Measurements from ENCODE around the gene EPHA2.
"Not testable (repeated sequence)": the region's sequence is repeated elsewhere in the genome, so short reads cannot be mapped to it uniquely, and the experiment has no call there.

The EPHA2 gene

GRCh38 chr1:16117369-16117768 lies 38.5 kb downstream of the EPHA2 start:
- no peak for DNase-seq

- DNase-seq: no peak
These were observed 39.2 kb downstream of the EPHA2 start for GRCh38 chr1:16116625-16117024.

- DNase-seq: no peak
These were observed 39.9 kb downstream of the EPHA2 start for GRCh38 chr1:16116002-16116401.

- no peak for DNase-seq
These were observed 40.3 kb downstream of the EPHA2 start for GRCh38 chr1:16115468-16115983.

DNA sequence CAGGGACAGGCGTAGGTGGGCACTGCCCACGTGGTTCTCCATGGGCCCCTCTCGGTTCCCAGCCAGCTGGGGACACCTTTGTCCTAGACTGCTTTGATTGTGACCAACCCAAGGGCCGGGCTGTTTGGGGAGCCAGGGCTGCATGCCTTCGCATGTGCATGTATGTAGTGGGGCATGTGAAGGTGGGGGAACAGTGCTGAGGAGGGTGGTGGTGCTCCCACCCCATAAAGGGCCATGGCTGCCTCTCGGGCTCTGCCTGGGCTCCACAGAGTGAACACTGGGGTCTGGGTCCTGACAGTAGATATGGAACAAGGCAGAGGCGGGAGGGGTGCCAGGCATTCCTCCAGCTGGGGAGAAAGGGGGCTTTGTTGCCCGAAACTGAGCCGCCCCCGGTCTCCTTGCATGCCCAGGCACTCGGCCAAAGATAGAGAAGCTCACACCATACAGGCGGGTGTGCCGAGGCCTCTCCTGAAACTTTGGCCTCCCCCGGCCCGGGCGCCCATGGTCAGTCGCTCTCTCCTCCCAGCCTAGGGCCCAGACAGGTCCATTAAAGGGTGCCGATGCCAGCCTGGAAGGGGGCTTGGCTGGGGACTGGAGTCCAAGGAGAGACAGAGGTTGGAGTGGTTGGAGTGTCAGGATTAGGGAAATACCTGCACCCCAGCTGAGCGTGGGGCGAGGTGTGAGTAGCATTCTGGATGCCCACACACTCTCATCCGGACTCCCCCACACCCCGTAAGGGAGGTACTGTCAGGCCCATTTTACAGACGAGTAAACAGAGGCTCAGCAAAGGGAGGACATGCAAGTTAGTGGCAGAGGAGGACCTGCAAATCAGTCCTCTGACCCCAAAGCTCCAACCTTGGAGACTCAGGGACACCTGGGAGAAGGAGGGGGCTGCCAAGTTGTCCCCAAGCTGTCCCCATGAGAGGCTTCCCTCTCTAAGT lies 41.1 kb downstream of the EPHA2 start:
- no peak for DNase-seq

DNA sequence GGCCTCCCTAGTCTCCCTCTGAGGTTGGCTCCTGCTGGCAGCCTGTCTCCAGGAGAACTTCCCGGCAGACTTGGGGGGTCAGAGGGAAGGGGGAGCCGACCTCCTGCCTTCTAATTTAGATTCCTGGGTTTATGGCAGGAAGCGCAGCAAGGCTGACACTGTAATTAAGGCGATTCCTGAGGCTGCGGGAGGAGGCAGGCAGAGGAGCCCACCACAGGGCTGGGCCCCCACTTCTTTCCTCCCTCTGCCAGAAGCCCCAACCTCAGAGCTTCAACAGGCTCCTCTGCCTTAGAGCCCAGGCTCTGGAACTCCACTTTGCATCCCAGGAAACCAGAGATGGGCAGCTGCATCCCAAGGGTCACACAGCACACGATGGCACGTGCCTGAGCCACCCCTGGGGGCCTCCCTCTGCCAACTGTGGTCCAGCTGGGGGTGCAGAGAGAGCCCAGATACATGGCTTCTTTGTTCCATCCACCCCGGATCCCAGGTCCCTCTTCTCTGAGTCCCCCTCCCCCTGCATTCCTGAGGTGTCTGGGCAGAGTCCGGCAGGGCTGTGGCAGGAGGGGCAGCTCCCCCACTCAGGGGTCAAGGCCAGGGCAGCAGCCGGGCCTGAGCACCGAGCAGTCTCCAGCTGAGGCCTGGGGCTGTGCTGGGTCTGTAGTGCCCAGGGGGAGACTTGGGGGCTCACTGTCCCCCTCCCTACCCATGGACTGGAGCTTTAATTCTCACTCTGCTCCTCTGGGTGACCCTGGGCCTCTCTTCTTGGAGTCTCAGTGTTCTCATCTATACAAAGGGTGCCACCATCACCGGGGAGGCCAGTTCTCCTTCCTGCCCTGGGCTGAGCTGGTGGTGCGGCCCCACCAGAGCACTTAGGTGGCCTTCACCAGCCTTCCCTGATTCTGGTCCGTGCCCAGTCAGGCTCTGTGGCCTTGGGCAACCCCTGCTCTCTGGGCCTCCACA lies 43.0 kb downstream of the EPHA2 start:
- DNase-seq: no peak

GRCh38 chr1:16111771-16112595 lies 43.9 kb downstream of the EPHA2 start:
- no peak for DNase-seq

GRCh38 chr1:16110884-16111283 lies 45.0 kb downstream of the EPHA2 start:
- no peak for DNase-seq

DNA sequence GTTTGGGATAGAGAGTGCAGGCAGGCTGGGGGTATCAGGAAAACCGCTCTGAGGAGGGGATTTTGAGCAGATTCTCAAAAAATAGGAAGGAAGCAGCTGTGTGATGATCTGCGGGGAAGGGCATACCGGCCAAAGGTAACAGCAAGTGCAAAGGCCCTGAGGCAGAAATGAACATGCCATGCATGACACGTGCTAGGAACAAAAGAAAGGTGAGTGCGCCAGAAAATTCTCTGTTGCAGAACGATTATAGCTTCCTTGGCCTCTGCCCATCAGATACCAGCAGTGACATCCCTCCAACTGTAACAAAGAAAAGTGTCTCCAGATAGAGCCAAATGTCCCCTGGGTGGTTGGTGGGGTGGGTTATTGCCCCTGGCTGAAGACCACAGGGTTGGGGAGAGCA lies 45.4 kb downstream of the EPHA2 start:
- DNase-seq: no peak

GRCh38 chr1:16109571-16109970 lies 46.3 kb downstream of the EPHA2 start:
- no peak for DNase-seq

DNA sequence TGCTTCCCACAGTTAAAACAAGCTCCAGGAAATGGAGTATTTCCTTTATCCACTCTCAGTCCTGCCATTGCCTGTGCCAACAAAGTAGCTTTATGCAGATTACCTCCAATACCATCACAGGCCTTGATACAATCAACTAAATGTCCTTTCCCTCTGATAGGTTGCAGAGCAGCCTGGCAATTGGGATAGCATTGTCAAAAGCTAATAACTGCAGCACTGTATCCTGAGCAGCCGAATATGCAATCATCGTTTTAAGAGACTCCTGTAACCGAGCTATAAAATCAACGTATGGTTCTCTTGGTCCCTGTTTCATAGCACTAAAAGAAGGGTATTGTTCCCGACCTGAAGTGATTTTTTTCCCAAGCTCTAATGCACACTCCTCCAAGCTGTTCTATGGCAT lies 48.8 kb downstream of the EPHA2 start:
- not testable (repeated sequence) for DNase-seq

DNA sequence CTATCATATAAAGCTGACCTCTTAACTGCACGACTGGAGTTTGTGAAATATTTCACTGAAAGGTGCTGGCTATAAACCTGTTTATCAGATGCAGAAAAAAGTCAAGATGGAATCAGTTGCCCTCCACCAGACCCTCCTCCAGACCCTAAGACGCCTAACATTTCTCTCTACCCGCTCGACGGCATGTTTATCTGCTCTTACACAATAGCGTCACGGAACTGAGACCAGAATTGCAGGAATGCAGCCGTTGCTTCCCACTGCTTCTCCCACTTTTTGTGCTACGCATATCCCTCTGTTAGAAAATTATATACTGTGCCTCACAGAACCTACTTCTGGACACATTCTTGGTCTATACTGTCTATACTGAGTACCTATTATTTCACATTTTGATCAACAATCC lies 54.2 kb downstream of the EPHA2 start:
- no peak for DNase-seq

DNA sequence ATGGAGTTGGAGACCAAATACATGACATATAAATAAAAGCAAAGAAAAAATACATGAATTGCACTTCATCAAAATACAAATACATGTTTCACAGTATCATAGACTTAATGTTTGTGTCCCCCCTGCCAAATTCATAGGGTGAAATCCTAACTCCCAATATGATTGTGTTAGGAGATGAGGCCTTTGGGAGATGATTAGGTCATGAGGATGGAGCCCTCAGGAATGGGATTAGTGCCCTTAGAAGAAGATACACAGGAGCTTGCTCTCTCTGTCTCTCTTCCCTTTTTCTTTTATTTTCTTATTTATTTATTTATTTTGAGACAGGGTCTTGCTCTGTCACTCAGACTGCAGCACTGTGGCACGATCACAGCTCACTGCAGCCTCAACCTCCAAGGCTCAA lies 56.5 kb downstream of the EPHA2 start:
- DNase-seq: no peak

GRCh38 chr1:16095447-16095846 lies 60.4 kb downstream of the EPHA2 start:
- no peak for DNase-seq

- no peak for DNase-seq
These were observed 61.3 kb downstream of the EPHA2 start for GRCh38 chr1:16094453-16095158.

GRCh38 chr1:16093611-16094010 lies 62.3 kb downstream of the EPHA2 start:
- DNase-seq: no peak

- no peak for DNase-seq
These were observed 62.9 kb downstream of the EPHA2 start for GRCh38 chr1:16092923-16093511.

GRCh38 chr1:16092097-16092922 lies 63.6 kb downstream of the EPHA2 start:
- no peak for DNase-seq

DNA sequence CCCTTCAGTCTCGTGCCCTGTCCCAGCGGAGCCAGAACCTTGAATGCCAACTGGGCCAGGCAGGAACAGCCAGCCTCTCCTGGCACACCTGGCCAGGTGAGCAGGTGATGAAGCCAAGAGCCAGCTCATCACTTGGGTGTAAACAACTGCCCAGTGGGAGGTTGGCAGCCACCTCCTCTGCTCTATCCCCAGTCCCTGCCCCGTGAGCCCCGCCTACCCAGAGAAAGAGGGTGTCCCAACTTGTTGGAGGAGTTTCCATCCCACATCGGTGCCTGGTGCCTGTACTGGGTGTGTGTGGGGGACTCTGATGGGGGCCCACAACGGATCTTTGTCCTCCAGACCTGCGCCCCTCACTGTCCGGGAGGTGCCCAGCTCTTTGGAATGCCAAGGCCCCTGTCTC lies 64.6 kb downstream of the EPHA2 start:
- no peak for DNase-seq

DNA sequence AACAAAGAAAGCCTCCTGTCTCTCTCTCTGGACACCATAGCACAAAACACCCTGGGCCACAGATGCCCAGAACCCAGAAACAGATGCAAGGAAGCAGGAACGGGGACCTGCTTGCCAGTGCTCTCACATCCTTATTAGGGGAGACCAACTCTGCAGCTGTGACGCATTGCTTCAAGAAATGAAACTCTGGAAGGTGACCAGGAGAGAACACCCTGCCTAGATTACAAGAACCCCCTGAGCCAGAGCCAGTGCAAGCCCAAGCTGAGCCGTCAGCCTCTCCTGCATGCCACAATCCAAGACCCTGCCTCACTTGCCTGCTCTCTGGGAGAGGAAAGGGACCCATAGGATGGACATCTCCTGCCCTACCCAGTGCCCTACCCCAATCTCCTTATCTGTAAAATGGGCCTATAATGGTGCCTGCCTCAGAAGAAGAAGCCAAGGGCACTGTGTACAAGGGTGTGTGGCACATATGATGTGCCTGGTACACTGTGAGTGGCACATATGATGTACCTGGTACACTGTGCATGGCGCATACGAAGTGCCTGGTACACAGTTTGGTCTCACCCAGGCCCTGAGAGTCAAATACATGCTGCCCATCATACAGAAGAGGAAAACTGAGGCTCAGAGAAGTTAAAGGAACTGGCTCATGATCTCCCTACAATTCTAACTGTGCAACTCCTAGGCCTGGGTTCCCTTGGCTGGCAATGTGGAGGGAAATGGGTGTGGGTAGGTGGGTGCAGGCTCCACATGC lies 65.6 kb downstream of the EPHA2 start:
- no peak for DNase-seq
